SH-SY5Y (cell line): ENCODE measurements around the gene CARD11.

Experiments
- GATA2 ChIP-seq: IDR thresholded peaks from 2 replicates; pipeline ENCODE4 v1.6.1; 2011; ENCODE audit warnings: mild to moderate bottlenecking, low read depth, low read length
- GATA3 ChIP-seq: IDR thresholded peaks from 2 replicates; pipeline ENCODE4 v1.6.1; 2011; ENCODE audit warnings: low read depth, mild to moderate bottlenecking, low read length, moderate library complexity

DNA sequence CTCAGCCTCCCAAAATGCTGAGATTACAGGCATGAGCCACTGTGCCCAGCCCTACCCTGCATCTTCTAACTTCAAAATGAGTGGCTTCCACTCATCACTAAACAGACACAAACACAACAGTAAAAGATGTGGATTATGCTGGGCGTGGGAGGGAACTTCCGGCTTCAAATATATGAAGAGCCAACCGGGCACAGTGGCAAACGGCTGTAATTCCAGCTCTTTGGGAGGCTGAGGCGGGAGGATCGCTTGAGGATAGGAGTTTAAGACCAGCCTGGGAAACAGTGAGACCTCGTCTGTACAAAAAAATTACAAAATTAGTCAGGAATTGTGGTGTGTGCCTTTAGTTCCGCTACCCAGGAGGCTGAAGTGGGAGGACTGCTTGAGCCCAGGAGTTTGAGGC lies 107.4 kb downstream of the CARD11 start:
- no peak for TF ChIP-seq GATA3
- no peak for TF ChIP-seq GATA2
